ENCODE measurements around the gene RIPOR2. TPM values are rescaled to one million over a fixed set of nuclear protein-coding genes. Genes with fewer than 3 reads are reported as not detected.

Gene RIPOR2
- polyA plus RNA-seq, 3 donors: 154 to 181 (median 179) TPM

- no peak for DNase-seq
- Histone ChIP-seq H3K79me2 (ENCODE audit: insufficient read depth, low read length) (no peaks in the 10 kb centered on the region), H3K4me2 (replicated peaks; ENCODE audit: extremely low read depth, low read length, poor library complexity, severe bottlenecking) (no peak overlapping the region), H2AFZ (ENCODE audit: insufficient read depth, low read depth, low read length, poor library complexity, severe bottlenecking) (no peak overlapping the region), H3K27me3 (ENCODE audit: control insufficient read depth in 2 of 2, insufficient read depth in 2 of 2, low read length in 2 of 2) (no peaks in the 10 kb centered on the region), H3K9ac (ENCODE audit: insufficient read depth, low read length, poor library complexity, severe bottlenecking) (no peak overlapping the region), H3K4me3 (replicated peaks in 1 of 3; ENCODE audit: low read depth in 2 of 3, low read length in 3 of 3) (no peak overlapping the region), H4K20me1 (ENCODE audit: insufficient read depth, low read length) (no peaks in the 10 kb centered on the region), H3K4me1 (ENCODE audit: control insufficient read depth in 1 of 2, insufficient read depth in 2 of 2, low read length in 2 of 2) (peaks cover 0 to 11% of the 10 kb centered on the region in 2 donors), H3K9me3 (replicated peaks in 1 of 2; ENCODE audit: control insufficient read depth in 1 of 2, insufficient read depth in 1 of 2, low read length in 2 of 2) (no peaks in the 10 kb centered on the region), H3K27ac (ENCODE audit: low read depth in 1 of 2, low read length in 2 of 2) (no peak overlapping the region), H3K36me3 (replicated peaks in 1 of 2; ENCODE audit: control insufficient read depth in 1 of 2, insufficient read depth in 2 of 2, low read length in 2 of 2) (no peaks in the 10 kb centered on the region)
- peaks cover 25% of the 10 kb centered on the region for H3K4me1 Mint-ChIP-seq
- H3K36me3 Mint-ChIP-seq: peaks cover 3% of the 10 kb centered on the region in 2 donors
- peaks cover 0 to 3% (median 0%) of the 10 kb centered on the region in 3 donors for H3K27me3 Mint-ChIP-seq (ENCODE audit: low read depth in 3 of 3)
- intact Hi-C loops (cut with micrococcal nuclease): no loop called here
- TF ChIP-seq, protein P1, sequence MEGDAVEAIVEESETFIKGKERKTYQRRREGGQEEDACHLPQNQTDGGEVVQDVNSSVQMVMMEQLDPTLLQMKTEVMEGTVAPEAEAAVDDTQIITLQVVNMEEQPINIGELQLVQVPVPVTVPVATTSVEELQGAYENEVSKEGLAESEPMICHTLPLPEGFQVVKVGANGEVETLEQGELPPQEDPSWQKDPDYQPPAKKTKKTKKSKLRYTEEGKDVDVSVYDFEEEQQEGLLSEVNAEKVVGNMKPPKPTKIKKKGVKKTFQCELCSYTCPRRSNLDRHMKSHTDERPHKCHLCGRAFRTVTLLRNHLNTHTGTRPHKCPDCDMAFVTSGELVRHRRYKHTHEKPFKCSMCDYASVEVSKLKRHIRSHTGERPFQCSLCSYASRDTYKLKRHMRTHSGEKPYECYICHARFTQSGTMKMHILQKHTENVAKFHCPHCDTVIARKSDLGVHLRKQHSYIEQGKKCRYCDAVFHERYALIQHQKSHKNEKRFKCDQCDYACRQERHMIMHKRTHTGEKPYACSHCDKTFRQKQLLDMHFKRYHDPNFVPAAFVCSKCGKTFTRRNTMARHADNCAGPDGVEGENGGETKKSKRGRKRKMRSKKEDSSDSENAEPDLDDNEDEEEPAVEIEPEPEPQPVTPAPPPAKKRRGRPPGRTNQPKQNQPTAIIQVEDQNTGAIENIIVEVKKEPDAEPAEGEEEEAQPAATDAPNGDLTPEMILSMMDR (IDR thresholded peaks at IDR 0.05): no peak
- no CpG with 5 or more reads among the region's 2 CpGs for WGBS (ENCODE audit: insufficient coverage)
- H3K27ac Mint-ChIP-seq: peak overlapping the region in 1 of 7 donors; percentile 10
- H3K4me3 Mint-ChIP-seq: no peak overlapping the region
- peaks cover 0 to 5% (median 0%) of the 10 kb centered on the region in 7 donors for H3K9me3 Mint-ChIP-seq
Observed at GRCh38 chr6:24985323-24985722, 49.6 kb upstream of the RIPOR2 start.

- H3K4me2 ChIP-seq (replicated peaks; ENCODE audit: extremely low read depth, low read length, poor library complexity, severe bottlenecking): no peak overlapping the region
- Mint-ChIP-seq H3K4me1 (peaks cover 32% of the 10 kb centered on the region), H3K27ac (no peak overlapping the region), H3K9me3 (peaks cover 0 to 4% (median 0%) of the 10 kb centered on the region in 7 donors), H3K27me3 (ENCODE audit: low read depth in 3 of 3) (peaks cover 0 to 3% (median 0%) of the 10 kb centered on the region in 3 donors), H3K4me3 (no peak overlapping the region), H3K36me3 (peaks cover under 1% of the 10 kb centered on the region in 2 donors)
- TF ChIP-seq, protein P1 (IDR thresholded peaks at IDR 0.05): no peak
- no peak overlapping the region for H3K9ac ChIP-seq (ENCODE audit: insufficient read depth, low read length, poor library complexity, severe bottlenecking)
- H2AFZ ChIP-seq (ENCODE audit: insufficient read depth, low read depth, low read length, poor library complexity, severe bottlenecking): no peak overlapping the region
- no peaks in the 10 kb centered on the region for H3K9me3 ChIP-seq (replicated peaks in 1 of 2; ENCODE audit: control insufficient read depth in 1 of 2, insufficient read depth in 1 of 2, low read length in 2 of 2)
- no peaks in the 10 kb centered on the region for H3K27me3 ChIP-seq (ENCODE audit: control insufficient read depth in 2 of 2, insufficient read depth in 2 of 2, low read length in 2 of 2)
- no peak overlapping the region for H3K4me3 ChIP-seq (replicated peaks in 1 of 3; ENCODE audit: low read depth in 2 of 3, low read length in 3 of 3)
- no peaks in the 10 kb centered on the region for H3K79me2 ChIP-seq (ENCODE audit: insufficient read depth, low read length)
- intact Hi-C loops (cut with micrococcal nuclease): no loop called here
- H3K4me1 ChIP-seq (ENCODE audit: control insufficient read depth in 1 of 2, insufficient read depth in 2 of 2, low read length in 2 of 2): peaks cover 12 to 24% of the 10 kb centered on the region in 2 donors
- DNase-seq: no peak
- no peaks in the 10 kb centered on the region for H4K20me1 ChIP-seq (ENCODE audit: insufficient read depth, low read length)
- no peaks in the 10 kb centered on the region for H3K36me3 ChIP-seq (replicated peaks in 1 of 2; ENCODE audit: control insufficient read depth in 1 of 2, insufficient read depth in 2 of 2, low read length in 2 of 2)
- H3K27ac ChIP-seq (ENCODE audit: low read depth in 1 of 2, low read length in 2 of 2): no peak overlapping the region
Observed at GRCh38 chr6:24982231-24982630, 46.5 kb upstream of the RIPOR2 start.

Measured in CD14-positive monocyte (primary cell).